ENCODE results near the gene RTN4RL1. TPM values are rescaled to one million over a fixed set of nuclear protein-coding genes. Genes with fewer than 3 reads are reported as not detected.
A peak's percentile ranks its signal among the peaks of the same experiment; 100 is the strongest.

Gene RTN4RL1
- total RNA-seq, 1 donor from 2014 or later = 0.77 TPM

DNA sequence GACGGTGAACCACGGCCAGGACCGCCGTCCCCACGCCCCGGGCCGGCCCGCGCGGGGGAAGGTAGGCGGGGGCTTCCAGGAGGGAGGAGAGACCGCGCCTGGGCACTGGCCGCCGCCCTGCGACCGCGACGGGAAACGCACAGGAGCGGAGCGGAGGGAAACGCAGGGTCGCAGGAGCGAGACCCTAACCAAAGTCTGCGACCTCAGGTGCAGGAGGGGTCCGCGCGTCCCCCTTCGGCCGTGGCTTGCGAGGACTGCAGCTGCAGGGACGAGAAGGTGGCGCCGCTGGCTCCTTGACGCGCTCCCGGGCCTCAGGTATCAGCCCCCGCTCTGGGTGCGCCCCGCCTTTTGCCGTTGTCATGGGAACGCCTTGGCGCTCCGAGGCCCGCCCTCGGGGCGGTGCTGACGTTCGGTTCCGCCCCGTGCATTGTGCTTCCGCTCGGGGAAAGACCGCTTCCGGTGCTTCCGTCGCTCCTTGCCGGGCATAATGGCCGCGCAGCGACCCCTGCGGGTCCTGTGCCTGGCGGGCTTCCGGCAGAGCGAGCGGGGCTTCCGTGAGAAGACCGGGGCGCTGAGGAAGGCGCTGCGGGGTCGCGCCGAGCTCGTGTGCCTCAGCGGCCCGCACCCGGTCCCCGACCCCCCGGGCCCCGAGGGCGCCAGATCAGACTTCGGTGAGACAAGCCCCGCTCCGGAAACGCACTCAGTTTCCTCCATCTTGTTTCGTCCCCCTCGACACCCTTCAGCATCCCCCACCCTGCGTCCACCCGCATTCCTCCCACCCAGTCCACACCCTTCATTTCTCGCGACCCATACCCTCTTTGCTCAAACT, 16.6 kb upstream of the RTN4RL1 start, which contains the start of gene OVCA2:
TSS of gene OVCA2 (plus strand) at position 462 of the 829 bp plus-strand sequence. CDS start at position 488, 26 bp downstream.
- peaks cover 31% of the 10 kb centered on the region for H3K4me1 ChIP-seq (ENCODE audit: insufficient read depth, low read length)
- no peaks in the 10 kb centered on the region for H3K27me3 Mint-ChIP-seq (ENCODE audit: low read depth, unreplicated experiment)
- peak within 1 kb of the TSS; percentile 93 for H3K27ac ChIP-seq (ENCODE audit: low read depth, low read length)
- peaks cover 7% of the 10 kb centered on the region for H3K36me3 ChIP-seq (ENCODE audit: insufficient read depth, low read length)
- H3K4me3 ChIP-seq (ENCODE audit: insufficient read depth, low read depth, low read length) = peak within 1 kb of the TSS; percentile 77
- no peak for FAIRE-seq
- H3K79me2 ChIP-seq (ENCODE audit: insufficient read depth, low read length) = peaks cover 31% of the 10 kb centered on the region
- H3K36me3 Mint-ChIP-seq (ENCODE audit: low read depth, unreplicated experiment) = peaks cover 13% of the 10 kb centered on the region
- peak within 1 kb of the TSS; percentile 87 for H2AFZ ChIP-seq (ENCODE audit: low read depth, low read length)
- peak within 1 kb of the TSS; percentile 94 for H3K9ac ChIP-seq (ENCODE audit: low read length)
- H3K27ac Mint-ChIP-seq (ENCODE audit: unreplicated experiment) = peak within 1 kb of the TSS; percentile 86
- TF ChIP-seq, protein P1, sequence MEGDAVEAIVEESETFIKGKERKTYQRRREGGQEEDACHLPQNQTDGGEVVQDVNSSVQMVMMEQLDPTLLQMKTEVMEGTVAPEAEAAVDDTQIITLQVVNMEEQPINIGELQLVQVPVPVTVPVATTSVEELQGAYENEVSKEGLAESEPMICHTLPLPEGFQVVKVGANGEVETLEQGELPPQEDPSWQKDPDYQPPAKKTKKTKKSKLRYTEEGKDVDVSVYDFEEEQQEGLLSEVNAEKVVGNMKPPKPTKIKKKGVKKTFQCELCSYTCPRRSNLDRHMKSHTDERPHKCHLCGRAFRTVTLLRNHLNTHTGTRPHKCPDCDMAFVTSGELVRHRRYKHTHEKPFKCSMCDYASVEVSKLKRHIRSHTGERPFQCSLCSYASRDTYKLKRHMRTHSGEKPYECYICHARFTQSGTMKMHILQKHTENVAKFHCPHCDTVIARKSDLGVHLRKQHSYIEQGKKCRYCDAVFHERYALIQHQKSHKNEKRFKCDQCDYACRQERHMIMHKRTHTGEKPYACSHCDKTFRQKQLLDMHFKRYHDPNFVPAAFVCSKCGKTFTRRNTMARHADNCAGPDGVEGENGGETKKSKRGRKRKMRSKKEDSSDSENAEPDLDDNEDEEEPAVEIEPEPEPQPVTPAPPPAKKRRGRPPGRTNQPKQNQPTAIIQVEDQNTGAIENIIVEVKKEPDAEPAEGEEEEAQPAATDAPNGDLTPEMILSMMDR (IDR thresholded peaks at IDR 0.05; ENCODE audit: insufficient read depth, low read depth, low read length) = peak; percentile 21
- no peak for TF ChIP-seq EZH2 (IDR thresholded peaks at IDR 0.05; ENCODE audit: insufficient read depth, low read length)
- peaks cover 6% of the 10 kb centered on the region for H3K4me1 Mint-ChIP-seq (ENCODE audit: low read depth, unreplicated experiment)
- H3K27me3 ChIP-seq (ENCODE audit: insufficient read depth, low read length) = no peaks in the 10 kb centered on the region
- peak within 1 kb of the TSS; percentile 98 for H3K4me2 ChIP-seq (ENCODE audit: low read length)
- peak within 1 kb of the TSS; percentile 85 for H3K4me3 Mint-ChIP-seq (ENCODE audit: unreplicated experiment)
- H3K9me3 Mint-ChIP-seq (ENCODE audit: unreplicated experiment) = no peaks in the 10 kb centered on the region
- peaks cover 23% of the 10 kb centered on the region for H4K20me1 ChIP-seq (ENCODE audit: insufficient read depth, low read length)
- no peaks in the 10 kb centered on the region for H3K9me3 ChIP-seq (ENCODE audit: insufficient read depth, low read depth, low read length)
- DNase-seq (ENCODE audit: low read depth) = peak; percentile 83

DNA sequence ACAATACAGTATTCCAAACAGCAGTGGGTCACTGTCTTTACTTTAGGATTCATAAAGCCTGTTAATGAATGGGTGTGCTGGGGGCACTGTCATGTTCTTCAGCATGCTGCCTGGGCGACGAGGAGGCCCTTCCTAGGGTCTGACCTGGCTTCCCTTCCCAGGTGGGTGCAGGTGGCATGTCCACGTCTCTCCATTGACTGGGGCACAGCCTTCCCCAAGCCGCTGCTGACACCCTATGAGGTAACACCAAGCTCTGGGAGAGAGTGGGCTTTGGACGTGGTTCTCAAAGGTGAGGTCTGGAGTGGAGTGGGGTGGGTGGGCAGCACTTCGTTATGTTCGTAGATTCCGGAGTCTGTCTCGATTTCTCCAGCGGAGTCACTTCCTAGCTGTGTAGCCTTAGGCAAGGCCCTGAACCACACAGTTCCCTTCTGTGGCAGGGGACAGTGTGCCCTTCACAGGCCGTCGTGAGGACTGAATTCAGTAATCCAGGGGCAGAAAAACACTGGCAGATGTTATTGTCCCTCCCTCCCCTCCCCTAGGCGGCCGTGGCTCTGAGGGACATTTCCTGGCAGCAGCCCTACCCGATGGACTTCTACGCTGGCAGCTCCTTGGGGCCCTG, 15.9 kb upstream of the RTN4RL1 start:
- no peaks in the 10 kb centered on the region for H3K9me3 ChIP-seq (ENCODE audit: insufficient read depth, low read depth, low read length)

More for the DNA sequence above, 15.9 kb upstream of the RTN4RL1 start:
- peak overlapping the region; percentile 87 for H2AFZ ChIP-seq (ENCODE audit: low read depth, low read length)
- H3K27ac Mint-ChIP-seq (ENCODE audit: unreplicated experiment) = peak overlapping the region; percentile 69
- no peaks in the 10 kb centered on the region for H3K27me3 ChIP-seq (ENCODE audit: insufficient read depth, low read length)
- FAIRE-seq = no peak
- peak overlapping the region; percentile 77 for H3K4me3 ChIP-seq (ENCODE audit: insufficient read depth, low read depth, low read length)
- H4K20me1 ChIP-seq (ENCODE audit: insufficient read depth, low read length) = peaks cover 23% of the 10 kb centered on the region
- H3K4me1 Mint-ChIP-seq (ENCODE audit: low read depth, unreplicated experiment) = peaks cover 6% of the 10 kb centered on the region
- H3K27ac ChIP-seq (ENCODE audit: low read depth, low read length) = peak overlapping the region; percentile 13
- peak overlapping the region; percentile 94 for H3K9ac ChIP-seq (ENCODE audit: low read length)
- peaks cover 21% of the 10 kb centered on the region for H3K36me3 Mint-ChIP-seq (ENCODE audit: low read depth, unreplicated experiment)
- TF ChIP-seq EZH2 (IDR thresholded peaks at IDR 0.05; ENCODE audit: insufficient read depth, low read length) = no peak
- TF ChIP-seq, protein P1 (IDR thresholded peaks at IDR 0.05; ENCODE audit: insufficient read depth, low read depth, low read length) = no peak
- peaks cover 8% of the 10 kb centered on the region for H3K36me3 ChIP-seq (ENCODE audit: insufficient read depth, low read length)
- H3K4me2 ChIP-seq (ENCODE audit: low read length) = peak overlapping the region; percentile 98
- no peaks in the 10 kb centered on the region for H3K9me3 Mint-ChIP-seq (ENCODE audit: unreplicated experiment)
- peaks cover 31% of the 10 kb centered on the region for H3K79me2 ChIP-seq (ENCODE audit: insufficient read depth, low read length)
- no peaks in the 10 kb centered on the region for H3K27me3 Mint-ChIP-seq (ENCODE audit: low read depth, unreplicated experiment)
- no peak for DNase-seq (ENCODE audit: low read depth)
- H3K4me3 Mint-ChIP-seq (ENCODE audit: unreplicated experiment) = peak overlapping the region; percentile 71
- H3K4me1 ChIP-seq (ENCODE audit: insufficient read depth, low read length) = peaks cover 31% of the 10 kb centered on the region

Measured in astrocyte (in vitro differentiated cells and primary cell).